Hematopoietic multipotent progenitor cell treated with erythropoietin and hydrocortisone succinate and interleukin-3 and kit ligand, for 4 days (in vitro differentiated cells): Measurements from ENCODE around the gene DKK3.
"Not testable (repeated sequence)": the region's sequence is repeated elsewhere in the genome, so short reads cannot be mapped to it uniquely, and the experiment has no call there.

Source experiments
- DNase-seq: peaks from one replicate; pipeline ENCODE4 v3.0.0-alpha.2; 2015

Gene DKK3

DNA sequence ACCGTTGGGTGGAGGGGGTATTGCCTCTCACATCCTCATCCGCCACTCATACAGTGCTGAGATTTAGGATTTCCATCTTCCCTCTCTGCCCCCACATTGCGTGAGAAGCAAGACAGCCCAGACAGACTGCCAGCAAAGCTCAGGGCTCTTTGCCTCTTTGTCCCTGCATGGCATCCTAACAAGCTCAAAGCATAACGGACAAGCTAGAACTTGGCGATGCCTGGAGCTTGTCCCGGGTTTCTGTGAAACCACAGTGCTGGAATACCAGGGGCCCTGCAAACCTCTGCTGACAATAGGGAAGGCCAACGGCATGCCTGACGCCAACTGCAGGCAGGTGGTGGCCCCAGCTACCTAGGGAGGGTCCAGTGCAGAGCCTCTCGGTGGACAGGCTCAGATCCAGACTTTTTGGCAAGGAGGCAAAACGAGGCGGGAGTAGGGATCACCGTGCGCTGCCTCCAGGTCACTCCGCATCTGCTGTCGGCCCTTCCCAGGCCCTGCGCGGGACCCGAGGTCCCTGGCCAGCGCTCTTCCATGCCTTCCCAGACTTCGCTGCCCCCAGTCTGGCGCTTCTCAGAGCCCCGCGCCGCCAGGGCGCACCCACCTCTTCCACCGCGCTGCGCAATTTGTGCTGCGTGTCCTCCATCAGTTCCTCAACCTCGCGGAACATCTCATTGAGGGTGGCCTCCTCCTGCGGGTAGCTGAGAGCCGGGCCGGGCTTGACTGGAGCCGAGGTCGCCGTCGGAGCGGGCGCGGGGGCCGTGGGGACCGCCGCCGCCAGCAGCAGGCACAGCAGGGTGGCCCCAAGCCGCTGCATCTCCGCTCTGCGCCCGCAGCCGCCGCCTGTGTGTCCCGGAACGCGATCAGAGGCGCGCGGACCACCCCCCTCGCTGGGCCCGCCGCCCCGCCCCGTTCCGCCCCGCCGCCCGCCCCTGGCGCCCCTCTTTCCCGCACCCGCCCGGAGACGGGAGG lies at the start of gene DKK3:
Gene DKK3, minus strand, starts transcription at position 858 of the 969 bp plus-strand sequence. Its CDS starts 44 bp downstream, at position 814.
- no peak for DNase-seq

DNA sequence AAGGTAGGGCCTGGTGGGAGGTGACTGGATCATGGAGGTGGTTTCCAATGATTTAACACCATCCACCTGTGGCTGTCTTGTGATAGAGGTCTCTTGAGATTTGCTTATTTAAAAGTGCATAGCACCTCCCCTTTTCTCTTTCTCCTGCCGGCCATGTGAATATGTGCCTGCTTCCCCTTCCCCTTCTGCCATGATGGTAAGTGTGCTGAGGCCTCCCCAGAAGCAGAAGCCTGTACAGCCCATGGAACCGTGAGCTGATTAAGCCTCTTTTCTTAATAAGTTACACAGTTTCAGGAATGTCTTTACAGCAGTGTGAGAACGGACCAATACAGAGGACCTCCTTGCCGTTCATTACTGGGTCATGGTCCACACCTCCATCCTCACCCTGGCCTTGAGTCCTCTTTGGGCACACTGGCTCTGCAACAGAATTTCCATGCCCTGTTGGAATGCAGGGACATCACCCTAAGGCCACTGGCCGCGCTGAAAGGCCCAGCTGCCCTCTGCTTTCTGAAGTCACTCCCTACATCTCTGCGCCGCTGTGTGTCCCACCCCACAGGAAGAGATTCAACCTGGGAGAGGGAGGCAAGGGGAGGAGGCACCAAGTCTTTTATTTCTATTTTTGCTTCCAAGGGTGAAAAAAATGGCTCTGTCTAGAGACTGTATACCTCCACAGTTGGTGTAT lies 49.0 kb upstream of the DKK3 start:
- DNase-seq = no peak

DNA sequence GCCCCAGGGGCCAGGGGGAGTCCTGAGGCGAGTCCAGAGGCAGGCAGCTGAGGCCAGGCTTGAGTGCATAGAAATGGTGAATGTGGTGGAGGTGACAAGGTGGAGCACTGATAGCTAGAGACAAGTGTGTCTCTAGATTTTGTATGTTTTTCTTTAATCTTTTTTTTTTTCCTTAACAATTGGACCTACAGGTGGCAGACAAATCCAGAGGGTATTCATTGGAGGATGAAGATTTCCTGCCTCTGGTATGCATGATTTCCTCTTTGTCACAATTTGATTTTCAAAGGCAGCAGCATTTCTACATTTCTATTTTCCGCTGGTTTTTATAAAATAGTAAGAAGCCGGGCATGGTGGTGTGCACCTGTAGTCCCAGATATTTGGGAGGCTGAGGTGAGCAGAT lies 47.7 kb upstream of the DKK3 start:
- no peak for DNase-seq

DNA sequence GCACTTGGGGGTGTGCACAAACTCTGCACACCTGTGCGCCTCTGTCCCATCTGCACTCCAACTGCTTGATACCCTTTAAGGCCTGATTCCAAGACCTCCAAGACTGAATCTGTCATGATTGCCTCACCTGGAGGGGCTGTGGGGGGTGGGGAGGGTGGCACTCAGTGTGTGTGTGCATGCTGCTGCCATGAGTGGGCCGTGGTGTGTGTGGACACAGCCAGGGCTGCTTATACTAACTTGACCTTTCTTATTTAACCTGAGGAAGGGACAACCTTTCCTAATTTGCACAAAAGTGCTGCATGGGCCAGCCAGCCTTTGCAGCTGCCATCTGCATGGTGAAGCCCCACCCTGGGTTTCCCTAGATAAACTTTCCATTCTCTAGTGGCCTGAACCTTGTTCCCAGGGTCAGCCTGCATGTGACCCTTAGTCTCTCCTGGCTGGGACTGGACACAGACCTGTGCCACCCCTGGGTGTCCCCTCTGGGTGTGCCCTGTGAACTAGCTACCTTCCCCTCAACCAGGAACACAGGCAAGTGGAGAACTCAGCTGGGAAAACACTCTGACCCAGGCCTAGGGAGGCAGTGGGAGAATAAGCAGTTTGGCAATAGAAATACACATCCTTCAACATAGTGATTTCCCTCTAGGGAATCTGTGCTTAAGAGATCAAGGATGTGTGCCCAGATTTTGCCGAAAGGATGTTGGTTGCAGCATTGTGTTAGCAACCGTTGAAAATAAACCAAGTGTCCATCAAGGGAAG lies 45.4 kb upstream of the DKK3 start:
- no peak for DNase-seq

DNA sequence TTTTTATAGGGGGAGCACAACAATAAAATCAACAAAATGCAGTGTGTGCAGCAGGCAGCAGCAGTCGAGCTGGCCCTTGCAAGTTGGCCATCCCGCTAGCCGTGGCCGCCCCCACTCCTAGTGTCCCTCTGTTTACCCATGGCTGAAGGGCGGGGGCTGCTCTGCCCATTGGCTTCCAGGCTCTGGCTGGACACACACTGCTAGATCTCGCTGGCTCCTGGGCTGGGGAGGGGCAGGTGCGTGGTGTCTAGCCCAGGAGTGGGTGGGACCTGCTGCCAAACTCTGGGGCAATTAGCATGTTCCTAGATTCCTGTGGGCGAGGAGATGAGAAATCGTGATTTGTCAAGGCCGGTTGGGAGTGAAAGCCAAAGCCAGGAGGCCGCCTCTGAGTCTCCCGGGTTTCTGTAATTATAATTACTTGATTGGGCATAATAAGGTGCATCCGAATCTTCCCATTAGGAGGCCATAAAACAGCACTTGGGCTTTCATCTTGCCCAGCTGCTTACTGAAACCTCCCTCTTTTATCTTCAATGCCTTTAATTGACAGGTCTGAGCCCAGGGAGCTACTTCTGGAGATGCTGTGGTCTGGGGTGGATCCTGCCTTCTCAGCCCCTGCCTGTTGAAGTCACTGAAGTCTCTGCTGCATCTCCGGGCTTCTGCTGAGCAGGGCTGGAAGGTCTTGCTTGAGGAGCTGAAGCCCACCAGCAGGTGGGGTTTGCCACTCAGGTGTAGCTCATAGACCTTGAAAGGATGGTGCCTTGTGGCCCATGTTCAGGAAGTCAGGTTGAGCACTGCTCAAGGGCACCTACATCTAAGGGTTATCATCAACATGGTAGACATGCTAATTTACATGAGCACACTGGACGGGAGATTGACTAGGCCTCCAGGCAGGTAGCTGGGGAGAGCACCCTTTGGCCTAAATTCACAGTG lies 44.5 kb upstream of the DKK3 start:
- DNase-seq = no peak

DNA sequence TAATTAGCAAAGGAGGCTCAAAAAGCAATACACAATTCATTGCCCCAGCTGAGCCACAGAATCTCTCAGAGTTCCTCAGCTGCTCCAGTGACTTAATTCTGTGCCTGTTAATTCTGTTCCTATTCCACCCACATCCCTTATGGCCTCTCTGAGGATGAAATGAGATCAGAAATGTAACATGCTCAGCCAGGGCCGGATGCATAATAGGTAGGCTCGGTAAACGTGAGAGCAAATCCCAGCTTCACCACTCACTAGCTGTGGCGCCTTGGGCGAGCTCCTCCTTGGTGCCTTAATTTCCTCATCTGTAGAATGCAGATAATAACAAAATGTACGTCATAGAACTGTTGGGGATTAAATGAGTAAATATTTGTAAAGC lies 42.8 kb upstream of the DKK3 start:
- DNase-seq = no peak

DNA sequence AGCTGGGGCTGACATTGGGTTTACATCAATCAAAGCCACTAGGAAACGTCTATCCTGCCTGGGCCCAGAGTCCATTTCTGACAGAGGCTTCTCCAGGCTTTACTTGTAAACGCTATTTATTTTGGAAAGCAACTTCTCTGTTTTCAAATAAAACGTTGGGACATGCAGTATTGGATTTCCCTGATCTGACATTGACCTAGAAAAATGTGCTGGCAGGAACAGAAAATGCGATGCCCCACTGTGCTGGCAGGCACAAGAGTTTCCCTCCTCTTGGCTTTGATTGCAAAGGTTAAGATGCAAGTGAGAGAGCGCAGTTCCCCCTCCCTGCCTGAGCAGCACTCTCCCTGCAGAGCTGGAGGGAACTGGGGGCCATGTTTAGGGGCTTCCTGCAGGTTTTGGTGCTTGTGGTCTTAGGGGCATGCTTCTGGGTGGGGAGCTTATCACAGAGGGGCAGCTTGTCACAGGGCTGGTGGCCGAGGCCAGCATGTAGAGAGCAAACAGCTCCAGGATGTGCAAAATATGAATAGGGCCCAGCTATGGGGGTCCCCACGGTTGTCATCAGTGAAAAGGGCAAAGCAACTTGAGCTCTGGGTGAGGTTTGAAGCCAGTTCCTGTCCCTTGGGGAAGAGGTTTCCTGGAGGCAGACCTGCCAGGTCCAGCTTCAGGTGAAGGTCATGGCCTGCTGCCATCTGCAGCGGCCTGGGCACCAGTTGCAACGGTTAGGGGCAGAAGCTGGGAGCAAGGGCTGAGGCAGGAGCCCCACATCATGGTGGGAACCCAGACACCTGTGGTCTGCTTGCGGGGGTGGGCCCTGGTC lies 42.3 kb upstream of the DKK3 start:
- peak; percentile 65 for DNase-seq

DNA sequence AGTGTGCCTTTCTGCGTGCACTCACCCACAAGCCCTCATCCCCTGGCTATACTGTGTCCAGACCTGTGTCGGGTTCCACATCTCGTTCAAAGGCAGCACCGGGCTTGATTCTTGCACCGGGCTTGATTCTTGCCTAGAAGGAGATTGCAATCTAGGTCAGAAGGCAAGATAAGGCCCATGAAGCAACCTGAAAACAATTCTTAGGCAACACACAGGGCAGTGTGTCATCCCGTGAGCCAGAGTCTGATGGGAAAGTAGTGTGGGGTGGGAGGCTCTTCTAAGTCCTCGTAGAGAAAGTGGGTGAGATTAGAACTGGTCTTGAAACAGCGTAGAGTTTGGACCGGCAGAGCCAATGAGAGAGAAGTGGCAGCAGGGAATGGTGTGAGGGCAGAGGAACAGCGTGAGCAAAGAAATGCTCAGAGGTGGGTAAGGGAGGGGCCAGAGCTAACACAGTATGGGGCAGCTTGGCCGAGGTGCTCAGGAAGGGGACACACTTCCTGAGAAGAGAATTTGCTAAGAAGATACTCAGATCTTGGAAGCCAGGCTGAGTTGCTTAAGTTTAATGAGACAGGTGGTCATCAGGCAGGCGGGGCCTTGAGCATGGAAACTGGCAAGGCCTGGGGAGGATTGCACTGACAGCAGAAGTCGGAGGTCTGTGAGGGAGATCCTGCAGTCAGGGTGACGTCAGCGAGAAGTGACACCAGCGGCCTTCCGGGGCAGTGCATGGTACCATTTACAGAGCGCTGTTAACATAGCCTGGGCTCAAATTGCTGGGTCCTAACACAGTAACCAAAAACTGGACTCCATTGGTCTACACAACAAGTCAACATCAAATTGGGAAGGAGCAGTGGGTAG lies 40.7 kb upstream of the DKK3 start:
- DNase-seq = peak; percentile 57

DNA sequence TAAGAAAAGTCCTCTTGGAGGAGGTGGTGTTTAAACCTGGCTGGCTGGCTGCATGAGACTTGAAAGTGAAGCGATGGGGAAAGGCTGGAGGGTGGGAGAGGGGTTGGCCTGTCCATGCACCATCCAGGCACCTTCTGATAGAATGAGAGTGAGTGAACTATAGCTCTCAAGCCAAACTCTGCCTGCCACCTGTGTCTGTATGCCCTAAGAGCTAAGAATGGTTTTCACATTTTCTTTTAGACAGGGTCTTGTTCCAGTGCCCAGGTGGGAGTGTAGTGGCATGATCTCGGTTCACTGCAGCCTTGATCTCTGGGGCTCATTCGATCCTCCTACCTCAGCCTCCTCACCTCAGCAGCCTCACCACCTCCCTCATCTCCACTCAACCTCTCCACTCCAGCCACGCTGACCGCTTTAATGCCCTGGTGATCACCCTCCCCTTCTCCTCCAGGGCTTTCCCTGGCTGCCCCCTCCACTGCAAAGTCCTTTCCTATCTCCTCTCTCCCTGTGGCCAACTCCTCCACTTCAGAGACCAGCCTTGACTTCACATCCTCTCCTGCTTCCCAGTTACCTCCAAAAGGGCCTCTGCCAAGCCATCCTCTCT lies 38.3 kb upstream of the DKK3 start:
- DNase-seq = no peak

DNA sequence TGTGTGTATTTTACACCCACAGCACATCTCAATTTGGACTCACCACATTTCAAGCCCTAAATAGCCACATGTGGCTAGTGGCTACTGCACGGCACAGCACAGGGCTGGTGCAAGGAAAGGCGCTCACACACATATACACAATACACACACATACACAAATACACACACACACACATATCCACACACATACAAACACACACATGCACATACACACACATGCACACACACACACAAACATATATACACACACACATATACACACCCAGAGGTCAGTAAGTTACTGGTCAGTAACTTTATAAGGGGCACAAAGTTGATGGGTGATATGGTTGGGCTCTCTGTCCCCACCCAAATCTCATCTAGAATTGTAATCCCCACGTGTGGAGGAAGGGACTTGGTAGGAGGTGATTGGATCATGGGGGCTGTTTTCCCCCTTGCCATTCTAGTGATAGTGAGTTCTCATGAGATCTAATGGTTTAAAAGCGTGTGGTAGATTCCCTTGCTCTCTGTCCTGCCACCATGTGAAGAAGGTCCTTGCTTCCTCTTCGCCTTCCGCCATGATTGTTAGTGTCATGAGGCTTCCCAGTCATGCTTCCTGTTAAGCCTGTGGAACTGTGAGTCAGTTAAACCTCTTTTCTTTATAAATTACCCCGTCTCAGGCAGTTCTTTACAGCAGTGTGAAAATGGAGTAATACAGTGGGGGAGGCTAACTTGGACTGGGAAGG lies 37.6 kb upstream of the DKK3 start:
- DNase-seq = no peak

DNA sequence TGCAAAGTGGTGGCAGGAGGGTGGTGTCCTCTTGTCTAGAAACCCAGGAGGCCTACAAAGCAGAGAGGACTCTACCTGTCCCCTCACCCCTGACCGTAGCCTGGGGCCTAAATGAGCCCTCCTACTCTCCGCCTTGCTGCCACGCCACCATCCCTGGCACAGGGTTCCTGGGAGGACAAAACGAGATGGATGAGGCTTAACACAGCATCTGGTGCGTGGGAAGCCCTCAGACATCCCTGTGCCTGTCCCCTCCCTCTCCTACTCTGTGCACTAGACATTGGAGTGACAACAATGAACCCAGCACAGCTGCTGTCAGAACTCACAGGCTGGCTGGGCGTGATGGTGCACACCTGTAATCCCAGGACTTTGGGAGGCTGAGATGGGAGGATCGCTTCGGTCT lies 36.4 kb upstream of the DKK3 start:
- DNase-seq = no peak

DNA sequence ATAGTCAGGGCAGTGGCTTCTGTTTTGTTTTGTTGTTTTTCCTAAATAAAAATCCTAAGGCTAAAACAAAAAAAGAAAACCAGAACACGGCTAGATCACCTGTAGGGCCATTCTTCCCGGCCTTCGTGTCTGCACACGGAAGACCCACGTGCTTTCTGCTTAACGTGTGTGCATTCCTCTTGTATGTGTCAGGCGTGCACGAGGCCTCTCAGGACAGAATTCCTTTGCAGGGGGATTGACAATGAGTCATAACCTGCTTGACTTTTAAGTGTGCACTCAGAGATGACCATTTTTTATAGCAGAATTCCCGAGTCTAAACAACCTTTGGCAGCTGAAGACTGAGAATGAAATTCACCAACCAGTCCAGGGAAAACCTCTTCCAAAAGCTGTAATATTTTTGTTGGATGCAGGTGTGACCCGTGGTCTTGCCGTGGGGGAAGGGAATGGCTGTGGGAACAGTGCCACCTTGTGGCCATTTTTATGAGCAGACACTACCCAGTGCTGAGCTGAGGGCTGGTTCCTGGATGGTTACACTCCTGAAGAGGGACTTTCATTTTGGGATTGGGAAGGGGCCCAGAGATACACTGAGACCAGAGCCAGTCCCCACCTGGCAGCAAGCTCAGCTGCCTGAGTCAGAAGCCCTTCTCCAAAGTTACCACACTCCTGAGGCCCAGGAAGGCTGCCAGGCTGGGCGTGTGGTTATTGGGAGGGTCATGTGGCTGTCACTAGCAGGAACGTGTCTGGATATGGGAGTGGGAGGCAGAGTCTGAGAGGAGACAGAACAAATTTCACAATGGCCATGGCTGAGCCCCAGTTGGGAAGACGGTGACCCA lies 35.7 kb upstream of the DKK3 start:
- peak; percentile 78 for DNase-seq

DNA sequence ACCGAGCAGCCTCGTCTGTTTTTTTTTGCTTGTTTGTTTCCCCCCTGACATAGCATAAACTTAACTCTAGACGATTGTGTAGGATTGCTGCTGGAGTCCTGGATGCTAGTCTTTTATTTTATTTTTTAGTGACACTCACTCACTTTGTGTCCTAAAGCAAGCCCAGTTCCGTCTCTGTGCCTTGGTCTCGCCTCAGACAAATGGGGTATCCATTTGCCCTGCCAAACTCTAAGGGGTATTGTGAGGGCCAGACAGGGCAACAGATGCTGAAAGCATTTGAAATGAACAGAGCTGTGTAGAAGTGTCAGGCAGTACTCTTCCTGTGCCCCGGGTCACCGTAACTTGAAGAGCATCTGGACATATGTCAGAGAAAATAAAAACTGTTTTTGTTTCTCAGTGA lies 34.8 kb upstream of the DKK3 start:
- no peak for DNase-seq

DNA sequence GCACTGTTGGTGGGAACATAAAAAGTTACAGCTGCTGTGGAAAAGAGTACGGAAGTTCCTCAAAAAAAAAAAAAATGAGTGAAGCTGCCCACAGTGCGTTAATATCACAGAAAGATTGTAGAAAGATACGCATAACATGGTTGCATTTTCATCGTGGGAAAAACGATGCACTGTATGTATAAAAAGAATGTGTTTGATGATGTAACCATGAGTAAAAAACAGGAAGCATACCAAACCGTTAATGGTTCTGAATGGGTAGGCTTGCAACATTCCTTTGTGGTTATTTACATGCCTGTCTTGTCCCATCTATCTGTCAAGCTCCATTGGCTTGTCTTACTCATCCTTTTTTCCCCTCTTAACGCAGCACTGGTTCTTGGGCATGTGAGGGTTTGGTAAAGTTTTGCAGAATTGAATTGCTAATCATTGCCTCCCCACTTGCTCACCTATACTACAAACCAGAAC lies 33.8 kb upstream of the DKK3 start:
- peak; percentile 68 for DNase-seq

DNA sequence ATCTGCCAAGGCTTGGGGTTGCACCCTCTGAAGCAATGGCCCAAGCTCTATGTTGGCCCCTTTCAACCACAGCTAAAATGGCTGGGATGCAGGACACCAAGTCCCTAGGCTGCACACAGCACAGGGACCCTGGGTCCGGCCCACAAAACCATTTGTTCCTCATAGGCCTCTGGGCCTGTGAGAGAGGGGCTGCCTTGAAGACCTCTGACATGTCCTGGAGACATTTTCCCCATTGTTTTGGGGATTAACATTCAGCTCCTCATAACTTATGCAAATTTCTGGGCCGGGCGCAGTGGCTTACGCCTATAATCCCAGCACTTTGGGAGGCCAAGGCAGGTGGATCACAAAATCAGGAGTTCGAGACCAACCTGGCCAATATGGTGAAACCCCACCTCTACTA lies 32.3 kb upstream of the DKK3 start:
- DNase-seq = not testable (repeated sequence)

DNA sequence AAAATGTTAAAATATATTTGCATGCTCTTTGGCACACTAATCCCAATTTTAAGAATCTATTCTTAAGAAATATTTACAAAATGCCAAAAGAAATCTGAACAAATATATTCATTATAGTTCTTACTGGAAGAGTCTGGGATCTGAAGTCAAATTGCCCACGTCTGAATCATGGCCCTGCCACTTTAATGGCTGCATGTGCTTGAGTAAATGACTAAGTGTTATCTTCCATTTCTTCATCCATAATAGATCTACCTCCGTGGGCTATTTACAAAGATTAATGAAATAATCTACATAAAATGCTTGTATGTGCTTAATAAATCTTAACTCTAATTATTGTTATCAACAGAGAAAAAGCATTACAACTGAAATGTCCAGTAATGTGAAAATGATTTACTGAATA lies 24.5 kb upstream of the DKK3 start:
- no peak for DNase-seq

DNA sequence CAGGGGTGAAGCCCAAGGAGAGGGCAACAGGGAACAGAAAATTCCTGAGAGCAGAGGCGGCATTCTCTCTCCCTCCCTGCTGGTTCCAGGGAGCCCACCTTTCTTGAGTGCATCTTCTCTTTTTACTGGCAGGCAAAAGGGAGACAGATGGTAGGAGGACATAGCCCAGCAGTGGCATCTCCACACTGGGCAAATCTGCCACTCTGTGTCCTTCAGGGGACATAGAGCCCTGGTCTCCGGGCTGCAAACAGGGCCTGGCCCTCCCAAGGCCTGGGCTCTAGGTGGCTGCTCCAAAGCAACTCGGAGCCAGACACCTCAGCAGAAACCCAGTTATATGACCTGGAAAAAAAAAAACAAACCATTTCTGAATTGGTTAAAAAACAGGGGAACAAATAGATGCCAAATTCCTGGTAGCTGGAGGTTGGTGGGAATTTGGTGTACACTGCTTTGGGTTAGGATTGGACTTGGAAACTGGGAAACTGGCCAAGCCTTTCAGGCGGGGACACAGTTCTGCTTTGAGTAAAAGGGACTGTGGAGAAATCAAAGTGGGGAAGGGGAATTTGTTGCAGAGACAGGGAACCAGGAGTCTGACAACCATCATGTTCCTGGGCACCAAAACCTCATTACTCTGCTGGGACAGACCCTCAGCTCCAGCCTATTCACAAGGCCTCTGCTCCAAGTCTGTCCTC lies 23.6 kb upstream of the DKK3 start:
- DNase-seq = no peak
